ENCODE data around the gene OLR1.

OLR1 gene

GRCh38 chr12:10151621-10152020 is 20.3 kb downstream of the OLR1 start:
- peaks cover 25% of the 10 kb centered on the region for H3F3A ChIP-seq (ENCODE audit: insufficient read depth, low read length)
- no peaks in the 10 kb centered on the region for H3K79me2 ChIP-seq (ENCODE audit: low read length)
- no peaks in the 10 kb centered on the region for H3K9me3 ChIP-seq (replicated peaks; ENCODE audit: insufficient read depth, low read length)
- peaks cover 31% of the 10 kb centered on the region for H3K4me1 ChIP-seq (ENCODE audit: low read length)
- H3K9ac ChIP-seq (ENCODE audit: low read length), result no peak overlapping the region
- no peaks in the 10 kb centered on the region for H3K9me2 ChIP-seq (replicated peaks; ENCODE audit: insufficient read depth, low read length)
- no peak overlapping the region for H3K4me3 ChIP-seq (ENCODE audit: low read length)
- DNase-seq, result no peak
- no peak for TF ChIP-seq EZH2phosphoT487 (IDR thresholded peaks at IDR 0.05; ENCODE audit: low read length)
- no peak for TF ChIP-seq EZH2 (optimal IDR thresholded peaks at IDR 0.05; ENCODE audit: low read depth, low read length)
- no peaks in the 10 kb centered on the region for H3K36me3 ChIP-seq (replicated peaks; ENCODE audit: insufficient read depth, low read length)
- H4K20me1 ChIP-seq (ENCODE audit: insufficient read depth, low read length), result no peaks in the 10 kb centered on the region
- no peaks in the 10 kb centered on the region for H3K27me3 ChIP-seq (replicated peaks; ENCODE audit: insufficient read depth, low read length)
- H3K27ac ChIP-seq (ENCODE audit: low read length), result no peak overlapping the region
- no peak overlapping the region for H3K4me2 ChIP-seq (ENCODE audit: low read depth, low read length)
- no peak overlapping the region for H2AFZ ChIP-seq (ENCODE audit: low read length)

- Histone ChIP-seq H3K36me3 (replicated peaks; ENCODE audit: insufficient read depth, low read length) (no peaks in the 10 kb centered on the region), H3K9me3 (replicated peaks; ENCODE audit: insufficient read depth, low read length) (no peaks in the 10 kb centered on the region), H3K27me3 (replicated peaks; ENCODE audit: insufficient read depth, low read length) (no peaks in the 10 kb centered on the region), H3K9ac (ENCODE audit: low read length) (peak overlapping the region; percentile 35), H3K4me1 (ENCODE audit: low read length) (peaks cover 39% of the 10 kb centered on the region), H3K4me2 (ENCODE audit: low read depth, low read length) (peak overlapping the region; percentile 33; the same call in 1 of the 2 replicates), H3K4me3 (ENCODE audit: low read length) (no peak overlapping the region), H3F3A (ENCODE audit: insufficient read depth, low read length) (peaks cover 29% of the 10 kb centered on the region), H4K20me1 (ENCODE audit: insufficient read depth, low read length) (no peaks in the 10 kb centered on the region), H3K27ac (ENCODE audit: low read length) (peak overlapping the region; percentile 92), H3K9me2 (replicated peaks; ENCODE audit: insufficient read depth, low read length) (no peaks in the 10 kb centered on the region), H2AFZ (ENCODE audit: low read length) (0 out of 2 replicates have a peak overlapping the region, but pooled peaks have one; percentile 1), H3K79me2 (ENCODE audit: low read length) (no peaks in the 10 kb centered on the region)
- DNase-seq, result peak; percentile 84
- TF ChIP-seq EZH2phosphoT487 (IDR thresholded peaks at IDR 0.05; ENCODE audit: low read length) (no peak), EZH2 (optimal IDR thresholded peaks at IDR 0.05; ENCODE audit: low read depth, low read length) (no peak), CTCF (IDR thresholded peaks at IDR 0.05; ENCODE audit: low read length) (no peak)
Measured at GRCh38 chr12:10147714-10148403, 24.1 kb downstream of the OLR1 start.

DNA sequence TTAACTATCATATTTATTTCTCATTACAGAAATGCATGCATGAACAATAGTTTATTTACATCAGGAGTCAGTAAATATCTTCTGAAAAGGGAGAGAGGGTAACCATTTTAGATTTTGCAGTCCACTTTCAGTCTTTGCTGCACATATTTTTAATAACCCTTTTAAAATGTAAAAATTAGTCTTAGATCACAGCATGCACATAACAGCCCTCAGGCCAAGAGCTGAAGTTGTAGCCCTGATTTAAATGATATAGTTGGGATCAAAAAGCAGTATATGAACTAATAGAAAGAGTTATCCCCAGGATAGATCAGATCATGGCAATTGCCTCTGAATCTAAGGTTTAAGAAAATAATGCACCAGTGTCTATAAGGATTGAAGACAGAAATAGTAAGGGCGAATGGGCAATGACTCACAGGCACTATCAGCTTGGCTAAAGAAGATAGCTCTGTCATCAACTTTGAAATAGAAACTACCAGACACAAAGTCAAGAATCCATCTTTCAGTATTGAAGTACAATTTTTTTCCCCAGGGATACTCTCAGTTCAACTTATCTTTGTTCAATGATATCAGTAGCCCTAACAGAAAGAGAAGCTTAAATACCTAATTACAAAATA is 28.8 kb downstream of the OLR1 start:
- no peak overlapping the region for H3K4me3 ChIP-seq (ENCODE audit: low read length)
- H3K27me3 ChIP-seq (replicated peaks; ENCODE audit: insufficient read depth, low read length), result no peaks in the 10 kb centered on the region
- DNase-seq, result peak; percentile 73
- peaks cover 22% of the 10 kb centered on the region for H3F3A ChIP-seq (ENCODE audit: insufficient read depth, low read length)
- peak overlapping the region; percentile 67 for H3K27ac ChIP-seq (ENCODE audit: low read length)
- H3K4me2 ChIP-seq (ENCODE audit: low read depth, low read length), result peak overlapping the region; percentile 47
- TF ChIP-seq CTCF (IDR thresholded peaks at IDR 0.05; ENCODE audit: low read length) (no peak), EZH2phosphoT487 (IDR thresholded peaks at IDR 0.05; ENCODE audit: low read length) (no peak), EZH2 (optimal IDR thresholded peaks at IDR 0.05; ENCODE audit: low read depth, low read length) (no peak)
- H3K9me3 ChIP-seq (replicated peaks; ENCODE audit: insufficient read depth, low read length), result no peaks in the 10 kb centered on the region
- H3K9me2 ChIP-seq (replicated peaks; ENCODE audit: insufficient read depth, low read length), result no peaks in the 10 kb centered on the region
- H3K4me1 ChIP-seq (ENCODE audit: low read length), result peaks cover 48% of the 10 kb centered on the region
- no peaks in the 10 kb centered on the region for H4K20me1 ChIP-seq (ENCODE audit: insufficient read depth, low read length)
- H3K79me2 ChIP-seq (ENCODE audit: low read length), result no peaks in the 10 kb centered on the region
- H3K36me3 ChIP-seq (replicated peaks; ENCODE audit: insufficient read depth, low read length), result no peaks in the 10 kb centered on the region
- H3K9ac ChIP-seq (ENCODE audit: low read length), result peak overlapping the region; percentile 15; the same call in 1 of the 2 replicates
- no peak overlapping the region for H2AFZ ChIP-seq (ENCODE audit: low read length)
